Neural cell (in vitro differentiated cells): Measurements from ENCODE around the gene ADRA1B. TPM values are rescaled to one million over a fixed set of nuclear protein-coding genes. Genes with fewer than 3 reads are reported as not detected.

Experiments used
- H2AFZ ChIP-seq: fragments of 200-600, 300-800 bp; sonication (generic), shearing (Covaris generic); 2 replicates; pipeline ENCODE4 v1.6.0; 2014; ENCODE audit warnings: low read depth, mild to moderate bottlenecking, antibody characterized with exemption, low read length, moderate library complexity
- H3F3A ChIP-seq: fragments of 200-600 bp; shearing (Covaris generic); 2 replicates; pipeline ENCODE4 v1.6.1; 2016; ENCODE audit warnings: mild to moderate bottlenecking, moderate library complexity, mixed read lengths, antibody characterized with exemption, low read length; ENCODE audit not compliant: insufficient read depth, poor library complexity, severe bottlenecking
- H3K27ac ChIP-seq: fragments of 200-600, 300-800 bp; sonication (generic), shearing (Covaris generic); 2 replicates; pipeline ENCODE4 v1.5.1; 2014; ENCODE audit warnings: mild to moderate bottlenecking, low read length, moderate library complexity
- H3K27me3 ChIP-seq: fragments of 300-800, 200-600 bp; sonication (generic), shearing (Covaris generic); 2 replicates; pipeline ENCODE4 v1.6.0; 2014; ENCODE audit warnings: mild to moderate bottlenecking, low read depth, low read length, moderate library complexity; ENCODE audit not compliant: insufficient read depth
- H3K36me3 ChIP-seq: fragments of 300-800, 200-600 bp; sonication (generic), shearing (Covaris generic); 2 replicates; pipeline ENCODE4 v1.5.1; 2014; ENCODE audit warnings: mild to moderate bottlenecking, antibody characterized with exemption, low read length, moderate library complexity; ENCODE audit not compliant: insufficient read depth
- H3K4me2 ChIP-seq: fragments of 300-800, 200-600 bp; sonication (generic), shearing (Covaris generic); 2 replicates; pipeline ENCODE4 v1.6.0; 2014; ENCODE audit warnings: mild to moderate bottlenecking, low read length
- H3K4me3 ChIP-seq: fragments of 300-800, 200-600 bp; sonication (generic), shearing (Covaris generic); 2 replicates; pipeline ENCODE4 v1.5.1; 2014; ENCODE audit warnings: mild to moderate bottlenecking, low read length, moderate library complexity
- H3K79me2 ChIP-seq: fragments of 200-600 bp; shearing (Covaris generic); replicated peaks from 2 replicates; pipeline ENCODE4 v1.6.0; 2014; ENCODE audit warnings: mild to moderate bottlenecking, low read length, moderate library complexity; ENCODE audit not compliant: insufficient read depth
- H3K9ac ChIP-seq: fragments of 300-800, 200-600 bp; sonication (generic), shearing (Covaris generic); 2 replicates; pipeline ENCODE4 v1.6.1; 2016; ENCODE audit warnings: mild to moderate bottlenecking, low read length, mixed read lengths
- H3K9me2 ChIP-seq: fragments of 200-600 bp; shearing (Covaris generic); 2 replicates; pipeline ENCODE4 v1.6.1; 2016; ENCODE audit warnings: mild to moderate bottlenecking, low read length, mixed read lengths; ENCODE audit not compliant: insufficient read depth
- H3K9me3 ChIP-seq: fragments of 200-600, 300-800 bp; sonication (generic), shearing (Covaris generic); 2 replicates; pipeline ENCODE4 v1.6.1; 2016; ENCODE audit warnings: mild to moderate bottlenecking, mixed run types, low read length, moderate library complexity, mixed read lengths
- H4K20me1 ChIP-seq: fragments of 200-600 bp; shearing (Covaris generic); 2 replicates; pipeline ENCODE4 v1.6.1; 2016; ENCODE audit warnings: mild to moderate bottlenecking, mixed run types; ENCODE audit not compliant: insufficient read depth
- CTCF ChIP-seq: fragments of 450-650 bp; IDR thresholded peaks from 2 replicates; pipeline ENCODE4 v1.5.1; 2014; ENCODE audit warnings: antibody characterized with exemption, mild to moderate bottlenecking, moderate library complexity; ENCODE audit not compliant: poor library complexity, severe bottlenecking
- EP300 ChIP-seq: fragments of 450-650 bp; conservative IDR thresholded peaks from 2 replicates; pipeline ENCODE4 v1.6.1; 2014; ENCODE audit warnings: antibody characterized with exemption, mild to moderate bottlenecking, moderate library complexity; ENCODE audit not compliant: poor library complexity, severe bottlenecking
- EZH2 ChIP-seq: fragments of 200-600, 300-800 bp; shearing (Covaris generic), sonication (generic); IDR thresholded peaks from 2 replicates; pipeline ENCODE4 v1.6.1; 2014; ENCODE audit warnings: antibody characterized with exemption, low read length, borderline replicate concordance, mild to moderate bottlenecking; ENCODE audit not compliant: insufficient read depth, poor library complexity, severe bottlenecking
- MXI1 ChIP-seq: fragments of 450-650 bp; conservative IDR thresholded peaks from 2 replicates; pipeline ENCODE4 v1.6.1; 2014; ENCODE audit warnings: antibody characterized with exemption, mild to moderate bottlenecking; ENCODE audit not compliant: poor library complexity, severe bottlenecking
- POLR2AphosphoS5 ChIP-seq: IDR thresholded peaks from 2 replicates; pipeline ENCODE4 v1.6.1; 2012
- RAD21 ChIP-seq: fragments of 450-650 bp; conservative IDR thresholded peaks from 2 replicates; pipeline ENCODE4 v1.6.1; 2014; ENCODE audit warnings: antibody characterized with exemption, mild to moderate bottlenecking, moderate library complexity
- SMC3 ChIP-seq: fragments of 450-650 bp; conservative IDR thresholded peaks from 2 replicates; pipeline ENCODE4 v1.6.1; 2014; ENCODE audit warnings: antibody characterized with exemption, mild to moderate bottlenecking, moderate library complexity; ENCODE audit not compliant: poor library complexity
- TAF1 ChIP-seq: IDR thresholded peaks from 2 replicates; pipeline ENCODE4 v1.6.1; 2012; ENCODE audit warnings: low read depth
- polyA plus RNA-seq: library from polyadenylated mRNA; depleted of rRNA; stranded (reverse); fragments of >200 nt; gene quantifications from 2 replicates; pipeline ENCODE4 v1.2.3, GENCODE V29; 2014
- TF ChIP-seq, protein P1 (sequence below): IDR thresholded peaks from 2 replicates; pipeline ENCODE4 v1.6.1; 2012; ENCODE audit warnings: borderline replicate concordance

Gene ADRA1B
- polyA plus RNA-seq, 1 donor from 2014 or later, result 1.1 TPM

DNA sequence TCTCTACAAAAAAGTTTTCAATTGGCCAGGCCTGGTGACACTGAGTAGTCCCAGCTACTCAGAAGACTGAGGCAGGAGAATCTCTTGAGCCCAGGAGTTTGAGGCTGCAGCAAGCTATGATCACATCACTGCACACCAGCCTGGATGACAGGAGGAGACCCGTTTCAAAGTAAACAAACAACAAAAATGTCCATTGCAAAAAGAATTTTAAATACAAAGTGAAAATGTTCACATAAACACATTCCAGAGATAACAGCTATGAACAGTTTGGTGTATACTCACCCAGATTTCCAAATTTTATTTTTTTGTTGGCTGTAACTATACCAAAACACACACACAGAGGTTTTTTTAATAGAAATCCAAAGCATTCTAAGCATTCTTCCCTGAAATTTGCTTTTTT, 39.8 kb downstream of the ADRA1B start:
- Histone ChIP-seq H3F3A (no peaks in the 10 kb centered on the region), H3K36me3 (no peaks in the 10 kb centered on the region), H3K9me2 (no peaks in the 10 kb centered on the region), H3K79me2 (no peaks in the 10 kb centered on the region), H4K20me1 (no peaks in the 10 kb centered on the region), H3K4me2 (no peak overlapping the region), H3K4me3 (no peak overlapping the region), H2AFZ (no peak overlapping the region), H3K27me3 (no peaks in the 10 kb centered on the region), H3K9me3 (no peaks in the 10 kb centered on the region), H3K9ac (no peak overlapping the region), H3K27ac (no peak overlapping the region)
- TF ChIP-seq, protein P1, sequence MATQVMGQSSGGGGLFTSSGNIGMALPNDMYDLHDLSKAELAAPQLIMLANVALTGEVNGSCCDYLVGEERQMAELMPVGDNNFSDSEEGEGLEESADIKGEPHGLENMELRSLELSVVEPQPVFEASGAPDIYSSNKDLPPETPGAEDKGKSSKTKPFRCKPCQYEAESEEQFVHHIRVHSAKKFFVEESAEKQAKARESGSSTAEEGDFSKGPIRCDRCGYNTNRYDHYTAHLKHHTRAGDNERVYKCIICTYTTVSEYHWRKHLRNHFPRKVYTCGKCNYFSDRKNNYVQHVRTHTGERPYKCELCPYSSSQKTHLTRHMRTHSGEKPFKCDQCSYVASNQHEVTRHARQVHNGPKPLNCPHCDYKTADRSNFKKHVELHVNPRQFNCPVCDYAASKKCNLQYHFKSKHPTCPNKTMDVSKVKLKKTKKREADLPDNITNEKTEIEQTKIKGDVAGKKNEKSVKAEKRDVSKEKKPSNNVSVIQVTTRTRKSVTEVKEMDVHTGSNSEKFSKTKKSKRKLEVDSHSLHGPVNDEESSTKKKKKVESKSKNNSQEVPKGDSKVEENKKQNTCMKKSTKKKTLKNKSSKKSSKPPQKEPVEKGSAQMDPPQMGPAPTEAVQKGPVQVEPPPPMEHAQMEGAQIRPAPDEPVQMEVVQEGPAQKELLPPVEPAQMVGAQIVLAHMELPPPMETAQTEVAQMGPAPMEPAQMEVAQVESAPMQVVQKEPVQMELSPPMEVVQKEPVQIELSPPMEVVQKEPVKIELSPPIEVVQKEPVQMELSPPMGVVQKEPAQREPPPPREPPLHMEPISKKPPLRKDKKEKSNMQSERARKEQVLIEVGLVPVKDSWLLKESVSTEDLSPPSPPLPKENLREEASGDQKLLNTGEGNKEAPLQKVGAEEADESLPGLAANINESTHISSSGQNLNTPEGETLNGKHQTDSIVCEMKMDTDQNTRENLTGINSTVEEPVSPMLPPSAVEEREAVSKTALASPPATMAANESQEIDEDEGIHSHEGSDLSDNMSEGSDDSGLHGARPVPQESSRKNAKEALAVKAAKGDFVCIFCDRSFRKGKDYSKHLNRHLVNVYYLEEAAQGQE, result no peak
- TF ChIP-seq RAD21 (no peak), SMC3 (no peak), TAF1 (no peak), POLR2AphosphoS5 (no peak), EZH2 (no peak), EP300 (no peak), MXI1 (no peak), CTCF (no peak)

DNA sequence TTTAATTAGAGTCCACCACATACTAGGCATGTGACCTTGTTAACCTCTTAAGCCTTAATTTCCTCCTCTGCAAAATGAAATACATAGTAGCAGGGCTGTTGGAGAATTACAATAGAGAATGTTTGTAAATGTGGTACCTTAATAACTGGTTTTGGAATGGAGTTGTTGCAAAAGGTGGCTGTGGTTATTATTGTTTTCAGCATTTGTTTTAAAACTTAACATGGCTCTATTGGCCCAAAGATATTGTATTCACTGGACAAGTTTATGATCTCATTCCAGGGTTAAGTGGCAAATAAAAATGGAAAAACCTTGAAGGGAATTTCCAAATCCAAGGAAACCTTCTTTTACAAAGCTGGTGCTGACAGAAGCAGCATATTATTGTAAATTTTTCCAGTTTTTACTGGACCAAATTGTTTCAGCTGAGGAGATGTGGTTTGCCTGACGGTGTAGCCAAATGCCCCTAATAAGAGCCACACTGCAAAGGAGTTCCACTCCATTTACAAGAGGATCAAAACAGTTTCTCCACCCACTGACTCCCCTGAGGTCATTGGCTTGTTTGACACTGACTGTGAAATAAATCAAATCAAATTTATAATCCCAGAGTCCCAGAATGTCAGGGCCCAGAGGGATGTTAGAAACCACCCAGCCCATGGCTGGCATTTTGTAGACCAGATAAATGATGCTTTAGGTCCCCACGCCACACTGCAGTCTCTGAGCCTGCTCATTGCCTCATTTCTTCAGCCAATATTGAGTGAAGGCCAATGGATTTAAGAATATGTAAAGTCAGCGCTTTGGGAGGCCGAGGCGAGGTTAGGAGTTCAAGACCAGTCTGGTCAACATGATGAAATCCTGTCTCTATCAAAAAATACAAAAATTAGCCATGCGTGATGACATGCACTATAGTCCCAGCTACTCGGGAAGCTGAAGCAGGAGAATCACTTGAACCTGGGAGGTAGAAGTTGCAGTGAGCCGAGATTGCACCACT, 45.2 kb downstream of the ADRA1B start:
- Histone ChIP-seq H3K36me3 (no peaks in the 10 kb centered on the region), H3K9ac (no peak overlapping the region), H3K79me2 (no peaks in the 10 kb centered on the region), H3K27ac (no peak overlapping the region), H3K4me2 (no peak overlapping the region), H4K20me1 (no peaks in the 10 kb centered on the region), H3K4me3 (no peak overlapping the region), H3F3A (no peaks in the 10 kb centered on the region), H3K9me2 (no peaks in the 10 kb centered on the region), H2AFZ (no peak overlapping the region), H3K9me3 (no peaks in the 10 kb centered on the region), H3K27me3 (no peaks in the 10 kb centered on the region)
- TF ChIP-seq EP300, result no peak
- TF ChIP-seq TAF1, result no peak
- TF ChIP-seq POLR2AphosphoS5, result no peak
- TF ChIP-seq EZH2, result no peak
- no peak for TF ChIP-seq MXI1
- TF ChIP-seq, protein P1, result no peak
- no peak for TF ChIP-seq RAD21
